ENCODE results near the gene OR52E6. TPM values are rescaled to one million over a fixed set of nuclear protein-coding genes. Genes with fewer than 3 reads are reported as not detected.

The OR52E6 gene
- total RNA-seq, 2 experiments from 2014 or later = not detected

Other genes starting within 250 kb of the OR52E6 start
- gene TRIM6, start 245.3 kb downstream of the OR52E6 start, total RNA-seq = 1 to 10 TPM; 2.1 to 2.6 TPM
- 10 to 100 TPM; 12.8 to 12.9 TPM for gene TRIM34, start 216.9 kb downstream of the OR52E6 start, total RNA-seq
- gene TRIM5, start 156.8 kb downstream of the OR52E6 start, total RNA-seq = 10 to 100 TPM; 37.2 to 38.0 TPM
- 100 to 1,000 TPM; 280 to 292 TPM for gene TRIM22, start 152.1 kb downstream of the OR52E6 start, total RNA-seq
- under 1 TPM in 1 of 2 experiments, not detected in 1; 0.20 TPM for gene OR56B1, start 105.4 kb downstream of the OR52E6 start, total RNA-seq
- gene OR52N4, start 87.7 kb downstream of the OR52E6 start, total RNA-seq = under 1 TPM; 0.74 to 0.99 TPM
- gene OR52N5, start 58.5 kb downstream of the OR52E6 start, total RNA-seq = not detected
- under 1 TPM; 0.07 to 0.15 TPM for gene OR52N1, start 50.6 kb downstream of the OR52E6 start, total RNA-seq
- not detected for gene OR52N2, start 33.0 kb downstream of the OR52E6 start, total RNA-seq
- gene OR52E8, start 15.8 kb upstream of the OR52E6 start, total RNA-seq = not detected
- not detected for gene OR52E4, start 38.7 kb upstream of the OR52E6 start, total RNA-seq
- not detected for gene OR52E5, start 51.3 kb upstream of the OR52E6 start, total RNA-seq
- gene OR56A3, start 100.4 kb upstream of the OR52E6 start, total RNA-seq = not detected
- gene OR56A5, start 126.6 kb upstream of the OR52E6 start, total RNA-seq = not detected
- gene OR52L1, start 145.1 kb upstream of the OR52E6 start, total RNA-seq = not detected
- gene OR56A4, start 165.0 kb upstream of the OR52E6 start, total RNA-seq = not detected
- gene OR56A1, start 188.9 kb upstream of the OR52E6 start, total RNA-seq = not detected

Data from activated naive CD4-positive, alpha-beta T cell treated with anti-CD3 and anti-CD28 coated beads for 36 hours (primary cell).